Erythroblast (primary cell): ENCODE measurements around the gene SLC35F1.

ENCODE experiments used
- GATA1 ChIP-seq: IDR thresholded peaks from 2 replicates; pipeline ENCODE4 v1.6.1; 2011; ENCODE audit warnings: low read depth, mild to moderate bottlenecking, control low read depth, low read length, moderate library complexity
- POLR2A ChIP-seq: IDR thresholded peaks from 2 replicates; pipeline ENCODE4 v1.6.1; 2011; ENCODE audit warnings: mild to moderate bottlenecking, low read length

GRCh38 chr6:117908246-117909068 is 1.4 kb downstream of the SLC35F1 start:
- TF ChIP-seq POLR2A = no peak
- no peak for TF ChIP-seq GATA1
